Left lung (tissue), 10 donors: ENCODE data around the gene NQO1. TPM values are rescaled to one million over a fixed set of nuclear protein-coding genes. Genes with fewer than 3 reads are reported as not detected.

Experiments used
- ATAC-seq: fragments of 200-7000 bp; cut with Tn5 transposase; one replicate; pipeline ENCODE4 v1.9.1; 2020; ENCODE audit warnings: moderate library complexity
- DNase-seq, 4 donors: peaks; one replicate each; pipeline ENCODE4 v3.0.0-alpha.2; 2013 to 2020
- H3K27ac ChIP-seq, 2 donors: fragments of 200-600 bp; sonication (generic) in 1 of 2; one replicate each; pipeline versions ENCODE4 v1.5.0 to v1.8.0; 2020 to 2021
- H3K27me3 ChIP-seq, 2 donors: fragments of 200-600 bp; sonication (generic) in 1 of 2; one replicate each; pipeline versions ENCODE4 v1.5.0 to v1.8.0; 2020 to 2021
- H3K36me3 ChIP-seq, 2 donors: fragments of 200-600 bp; sonication (generic) in 1 of 2; one replicate each; pipeline versions ENCODE4 v1.5.0 to v1.8.0; 2020 to 2021
- H3K4me1 ChIP-seq, 2 donors: fragments of 200-600 bp; one replicate each; pipeline ENCODE4 v1.8.0; 2021
- H3K4me3 ChIP-seq, 2 donors: fragments of 200-600 bp; sonication (generic) in 1 of 2; one replicate each; pipeline versions ENCODE4 v1.5.0 to v1.8.0; 2020 to 2021; ENCODE audit warnings: mild to moderate bottlenecking in 1 of 2
- H3K9me3 ChIP-seq, 2 donors: fragments of 200-600 bp; sonication (generic) in 1 of 2; one replicate each; pipeline versions ENCODE4 v1.5.0 to v1.8.0; 2020 to 2021
- intact Hi-C, 2 donors: fragments of 100-400 bp; cut with DNase I; formaldehyde crosslinking; loops; one replicate each; pipeline versions ENCODE4 v1.11.2 to v1.14.2; 2022
- polyA plus RNA-seq, 6 donors: library from polyadenylated mRNA; unstranded; fragments of 120-200 nt; gene quantifications; one replicate each; pipeline ENCODE4 v1.2.1, GENCODE V29; 2013; ENCODE audit not compliant: insufficient read length in 6 of 6
- total RNA-seq, 2 donors: library from RNA; stranded (reverse); fragmentation: NEBNext Ultra II Directional; extraction: Animal tissue kit (Norgen Biotek cat#: 25700); gene quantifications; one replicate each; pipeline ENCODE4 v1.2.1, GENCODE V29; 2021
- TF ChIP-seq, protein P1 (sequence below), 2 donors: fragments of 200-600 bp; sonication (generic) in 1 of 2; IDR thresholded peaks; one replicate each; pipeline versions ENCODE4 v1.5.0 to v1.8.0; 2021; ENCODE audit warnings: antibody characterized with exemption in 2 of 2
- donor health status: DM: no; HTN: yes; CAD: no.
- donor health status: DM: no; HTN: no; CAD: no.

NQO1 gene
- total and polyA plus RNA-seq, 8 donors, result 9.4 to 78.4 (median 14.2) TPM

DNA sequence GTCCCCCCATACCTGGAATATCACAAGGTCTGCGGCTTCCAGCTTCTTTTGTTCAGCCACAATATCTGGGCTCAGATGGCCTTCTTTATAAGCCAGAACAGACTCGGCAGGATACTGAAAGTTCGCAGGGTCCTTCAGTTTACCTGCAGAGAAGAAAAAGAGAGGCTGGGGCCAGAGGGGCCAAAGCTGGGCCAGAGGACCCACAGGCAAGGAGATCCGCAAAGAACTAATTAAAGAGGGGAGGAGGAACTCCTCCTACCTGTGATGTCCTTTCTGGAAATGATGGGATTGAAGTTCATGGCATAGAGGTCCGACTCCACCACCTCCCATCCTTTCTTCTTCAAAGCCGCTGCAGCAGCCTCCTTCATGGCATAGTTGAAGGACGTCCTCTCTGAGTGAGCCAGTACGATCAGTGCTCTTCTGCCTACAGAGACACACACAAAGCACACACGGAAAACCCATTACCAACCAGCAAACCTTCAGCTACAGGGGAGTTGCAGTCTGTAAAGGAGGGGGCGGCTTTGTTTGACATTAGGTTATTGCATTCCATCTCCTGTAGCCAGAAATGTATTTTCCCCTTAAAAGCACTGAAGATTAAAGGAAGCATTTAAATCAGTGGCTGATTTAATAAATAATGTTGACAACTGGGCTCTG, 8.1 kb downstream of the NQO1 start:
- H3K27me3 ChIP-seq, result no peaks in the 10 kb centered on the region
- ATAC-seq, result no peak
- intact Hi-C loops, result no loop called here
- no peaks in the 10 kb centered on the region for H3K4me1 ChIP-seq
- no peak for DNase-seq
- H3K36me3 ChIP-seq, result peaks cover 0 to 51% of the 10 kb centered on the region in 2 donors
- H3K4me3 ChIP-seq, result no peak overlapping the region
- no peaks in the 10 kb centered on the region for H3K9me3 ChIP-seq
- TF ChIP-seq, protein P1, sequence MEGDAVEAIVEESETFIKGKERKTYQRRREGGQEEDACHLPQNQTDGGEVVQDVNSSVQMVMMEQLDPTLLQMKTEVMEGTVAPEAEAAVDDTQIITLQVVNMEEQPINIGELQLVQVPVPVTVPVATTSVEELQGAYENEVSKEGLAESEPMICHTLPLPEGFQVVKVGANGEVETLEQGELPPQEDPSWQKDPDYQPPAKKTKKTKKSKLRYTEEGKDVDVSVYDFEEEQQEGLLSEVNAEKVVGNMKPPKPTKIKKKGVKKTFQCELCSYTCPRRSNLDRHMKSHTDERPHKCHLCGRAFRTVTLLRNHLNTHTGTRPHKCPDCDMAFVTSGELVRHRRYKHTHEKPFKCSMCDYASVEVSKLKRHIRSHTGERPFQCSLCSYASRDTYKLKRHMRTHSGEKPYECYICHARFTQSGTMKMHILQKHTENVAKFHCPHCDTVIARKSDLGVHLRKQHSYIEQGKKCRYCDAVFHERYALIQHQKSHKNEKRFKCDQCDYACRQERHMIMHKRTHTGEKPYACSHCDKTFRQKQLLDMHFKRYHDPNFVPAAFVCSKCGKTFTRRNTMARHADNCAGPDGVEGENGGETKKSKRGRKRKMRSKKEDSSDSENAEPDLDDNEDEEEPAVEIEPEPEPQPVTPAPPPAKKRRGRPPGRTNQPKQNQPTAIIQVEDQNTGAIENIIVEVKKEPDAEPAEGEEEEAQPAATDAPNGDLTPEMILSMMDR (IDR thresholded peaks at IDR 0.05), result no peak
- no peak overlapping the region for H3K27ac ChIP-seq

DNA sequence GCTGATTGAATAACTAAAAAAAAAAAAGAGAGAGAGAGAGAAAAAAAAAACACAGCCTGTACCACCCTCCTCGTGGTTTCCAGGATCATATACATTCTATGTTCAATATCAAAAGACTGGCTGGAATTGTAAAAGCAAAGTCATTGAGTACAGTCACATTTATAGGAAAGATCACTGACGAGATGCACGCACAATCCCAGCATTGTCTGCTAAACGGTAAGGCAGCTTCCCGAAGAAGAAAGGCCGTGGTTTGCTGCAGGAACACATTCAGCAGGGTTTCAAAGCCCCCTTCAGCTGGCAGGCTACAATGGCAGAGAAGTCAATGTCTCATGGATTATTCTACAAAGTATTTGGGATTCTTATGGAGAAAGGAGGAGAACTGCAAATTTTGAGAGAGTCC, 9.3 kb downstream of the NQO1 start:
- Histone ChIP-seq H3K36me3 (peaks cover 0 to 63% of the 10 kb centered on the region in 2 donors), H3K27ac (no peak overlapping the region), H3K27me3 (no peaks in the 10 kb centered on the region), H3K4me3 (no peak overlapping the region), H3K4me1 (no peaks in the 10 kb centered on the region), H3K9me3 (no peaks in the 10 kb centered on the region)
- TF ChIP-seq, protein P1 (IDR thresholded peaks at IDR 0.05), result no peak
- ATAC-seq (no peak), DNase-seq (no peak)
- intact Hi-C loops, result no loop called here

DNA sequence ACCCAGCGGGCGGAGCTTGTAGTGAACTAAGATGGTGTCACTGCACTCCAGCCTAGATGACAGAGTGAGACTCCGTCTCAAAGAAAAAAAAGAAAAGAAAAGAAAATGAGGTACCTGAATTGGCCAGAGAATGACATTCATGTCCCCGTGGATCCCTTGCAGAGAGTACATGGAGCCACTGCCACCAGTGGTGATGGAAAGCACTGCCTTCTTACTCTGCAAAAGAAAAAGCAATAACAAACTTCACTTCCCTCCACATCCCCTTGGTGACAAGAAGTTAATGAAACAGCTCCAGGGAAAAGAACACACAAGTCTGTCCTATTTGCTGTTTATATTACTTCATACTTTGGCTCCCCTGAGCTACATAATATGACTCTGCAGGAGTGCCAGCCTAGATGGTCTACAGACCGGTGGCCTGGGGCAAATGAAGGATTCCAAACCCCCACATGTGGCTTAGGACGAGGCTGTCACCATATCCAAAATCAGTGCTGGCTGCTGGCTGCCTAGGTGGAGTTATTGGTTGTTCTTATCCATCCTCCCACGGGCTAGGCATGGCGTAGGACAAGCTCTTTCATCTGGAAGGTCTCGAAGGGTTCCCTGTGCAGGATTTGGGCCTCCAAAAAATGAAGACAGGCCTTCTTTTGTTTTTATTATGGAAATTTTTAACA, 13.3 kb downstream of the NQO1 start:
- H3K36me3 ChIP-seq, result peaks cover 0 to 77% of the 10 kb centered on the region in 2 donors
- intact Hi-C loops, result no loop called here
- H3K27ac ChIP-seq, result no peak overlapping the region
- H3K9me3 ChIP-seq, result no peaks in the 10 kb centered on the region
- no peaks in the 10 kb centered on the region for H3K27me3 ChIP-seq
- peaks cover 2 to 5% of the 10 kb centered on the region in 2 donors for H3K4me1 ChIP-seq
- TF ChIP-seq, protein P1 (IDR thresholded peaks at IDR 0.05), result no peak
- no peak for DNase-seq
- no peak for ATAC-seq
- no peak overlapping the region for H3K4me3 ChIP-seq

DNA sequence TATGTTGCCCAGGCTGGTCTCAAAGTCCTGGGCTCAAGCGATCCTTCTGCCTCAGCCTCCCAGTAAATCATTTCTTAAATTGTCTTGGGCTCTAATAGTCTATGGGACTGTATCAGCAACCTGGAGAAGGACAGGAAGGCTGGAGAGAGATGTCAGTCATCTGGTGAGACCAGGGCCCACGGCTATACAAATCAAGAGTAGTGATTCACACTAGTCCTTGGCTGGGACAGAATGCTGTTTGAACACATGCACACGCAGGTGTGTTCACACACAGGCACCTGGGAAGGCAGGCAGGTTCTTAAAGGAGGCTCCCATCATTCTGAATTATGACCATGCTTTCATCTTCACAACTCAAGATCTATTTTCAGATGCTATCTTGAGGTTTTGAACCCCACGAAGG, 14.1 kb downstream of the NQO1 start:
- Histone ChIP-seq H3K4me3 (no peak overlapping the region), H3K4me1 (peaks cover 2 to 5% of the 10 kb centered on the region in 2 donors), H3K27ac (no peak overlapping the region), H3K27me3 (no peaks in the 10 kb centered on the region), H3K9me3 (no peaks in the 10 kb centered on the region), H3K36me3 (peaks cover 0 to 77% of the 10 kb centered on the region in 2 donors)
- TF ChIP-seq, protein P1 (IDR thresholded peaks at IDR 0.05), result no peak
- no peak for DNase-seq
- no peak for ATAC-seq
- intact Hi-C loops, result no loop called here

DNA sequence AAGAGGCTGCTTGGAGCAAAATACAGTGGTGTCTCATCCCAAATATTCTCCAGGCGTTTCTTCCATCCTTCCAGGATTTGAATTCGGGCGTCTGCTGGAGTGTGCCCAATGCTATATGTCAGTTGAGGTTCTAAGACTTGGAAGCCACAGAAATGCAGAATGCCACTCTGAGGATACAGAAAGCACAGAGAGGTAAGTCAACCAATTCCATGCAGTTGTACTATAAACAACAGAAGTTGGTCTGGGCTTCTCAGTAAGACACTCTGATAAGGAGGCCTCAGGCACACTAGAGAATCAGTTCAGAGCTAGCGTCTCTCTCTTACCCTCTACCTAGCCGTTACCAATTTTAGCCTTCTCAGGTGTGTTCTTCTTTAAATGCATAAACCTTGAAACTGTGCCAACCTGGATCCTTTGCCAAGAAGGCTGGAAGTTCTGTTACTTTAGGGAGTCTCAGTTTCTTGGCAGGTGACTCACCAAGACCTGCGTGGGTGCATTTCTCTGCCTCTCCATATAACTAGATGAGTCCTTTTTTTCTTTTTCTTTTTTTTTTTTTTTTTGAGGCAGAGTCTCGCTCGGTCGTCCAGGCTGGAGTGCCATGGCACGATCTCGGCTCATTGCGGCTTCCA, 15.1 kb downstream of the NQO1 start:
- H3K9me3 ChIP-seq, result no peaks in the 10 kb centered on the region
- intact Hi-C loops, result no loop called here
- H3K27ac ChIP-seq, result peak overlapping the region in 1 of 2 donors; percentile 3
- peak in 2 of 4 donors; percentile 35 to 52 for DNase-seq
- no peaks in the 10 kb centered on the region for H3K27me3 ChIP-seq
- H3K4me1 ChIP-seq, result peaks cover 2 to 5% of the 10 kb centered on the region in 2 donors
- H3K36me3 ChIP-seq, result peaks cover 0 to 67% of the 10 kb centered on the region in 2 donors
- ATAC-seq, result peak; percentile 79
- H3K4me3 ChIP-seq, result no peak overlapping the region
- TF ChIP-seq, protein P1 (IDR thresholded peaks at IDR 0.05), result no peak
